HEK293 (cell line): ENCODE results near the gene UBL5.
A peak's percentile ranks its signal among the peaks of the same experiment; 100 is the strongest.

Source experiments
- CTCF ChIA-PET: fragments of 350-600 bp; formaldehyde crosslinking; extraction: SDS; loops from one replicate; lab custom pipeline; 2021; ENCODE audit warnings: antibody characterized with exemption; lab: Yijun Ruan, JAX
- POLR2A ChIA-PET: fragments of 300-600 bp; formaldehyde crosslinking; extraction: SDS; loops from one replicate; lab custom pipeline; 2020; ENCODE audit warnings: antibody characterized with exemption, inconsistent platforms; lab: Yijun Ruan, JAX
- H3K27ac ChIP-seq: fragments of 200-500 bp; sonication (Bioruptor generic); 2 replicates; pipeline ENCODE4 v1.5.1; 2014; ENCODE audit warnings: low read depth, low read length, control low read depth, inconsistent platforms; ENCODE audit errors: extremely low read depth
- H3K36me3 ChIP-seq, 2 experiments: fragments of 200-500 bp in 1 of 2; sonication (Bioruptor generic) in 1 of 2; 1 replicate in 1 of 2; 2 replicates in 1 of 2; pipeline ENCODE4 v1.5.1; 2014 to 2017; ENCODE audit warnings: inconsistent platforms in 2 of 2, low read length in 2 of 2; ENCODE audit not compliant: control insufficient read depth in 2 of 2, insufficient read depth in 1 of 2
- H3K4me1 ChIP-seq: fragments of 200-500 bp; sonication (Bioruptor generic); 2 replicates; pipeline ENCODE4 v1.5.1; 2014; ENCODE audit warnings: mild to moderate bottlenecking, low read length, inconsistent platforms; ENCODE audit not compliant: control insufficient read depth, insufficient read depth
- H3K4me3 ChIP-seq: 2 replicates; pipeline ENCODE4 v1.5.1; 2011; ENCODE audit warnings: low read depth, mild to moderate bottlenecking, control low read depth, low read length, moderate library complexity
- H3K9me3 ChIP-seq: fragments of 200-500 bp; sonication (Bioruptor generic); 2 replicates; pipeline ENCODE4 v1.5.1; 2014; ENCODE audit warnings: low read depth, low read length, inconsistent platforms; ENCODE audit not compliant: control insufficient read depth, insufficient read depth
- FEZF1 ChIP-seq: fragments of 450-650 bp; formaldehyde crosslinking; IDR thresholded peaks from 2 replicates; pipeline ENCODE4 v1.5.1; 2016; ENCODE audit warnings: missing biosample characterization, missing genetic modification characterization
- HOXA7 ChIP-seq: sonication (generic); formaldehyde crosslinking; IDR thresholded peaks from 2 replicates; pipeline ENCODE4 v1.8.1; 2022; ENCODE audit warnings: missing genetic modification reagents, borderline replicate concordance
- IKZF3 ChIP-seq: fragments of 450-650 bp; IDR thresholded peaks from 2 replicates; pipeline ENCODE4 v1.5.0; 2018; ENCODE audit warnings: missing biosample characterization, mild to moderate bottlenecking, missing genetic modification characterization, moderate library complexity
- KLF1 ChIP-seq: fragments of 450-650 bp; formaldehyde crosslinking; IDR thresholded peaks from 2 replicates; pipeline ENCODE4 v1.5.1; 2016; ENCODE audit warnings: missing biosample characterization, missing genetic modification characterization
- OSR2 ChIP-seq: fragments of 450-650 bp; formaldehyde crosslinking; IDR thresholded peaks from 2 replicates; pipeline ENCODE4 v1.5.1; 2016; ENCODE audit warnings: missing biosample characterization, missing genetic modification characterization
- REPIN1 ChIP-seq: fragments of 450-650 bp; formaldehyde crosslinking; IDR thresholded peaks from 2 replicates; pipeline ENCODE4 v1.5.1; 2017; ENCODE audit warnings: missing biosample characterization, missing genetic modification characterization, low read depth
- SCRT2 ChIP-seq: fragments of 450-650 bp; formaldehyde crosslinking; IDR thresholded peaks from 2 replicates; pipeline ENCODE4 v1.5.1; 2016; ENCODE audit warnings: missing biosample characterization, missing genetic modification characterization
- SP3 ChIP-seq: fragments of 450-650 bp; formaldehyde crosslinking; IDR thresholded peaks from 2 replicates; pipeline ENCODE4 v1.5.1; 2016; ENCODE audit warnings: missing biosample characterization, missing genetic modification characterization
- YY2 ChIP-seq: fragments of 450-650 bp; formaldehyde crosslinking; IDR thresholded peaks from 2 replicates; pipeline ENCODE4 v1.5.1; 2016; ENCODE audit warnings: missing biosample characterization, missing genetic modification characterization
- ZBTB8A ChIP-seq: fragments of 450-650 bp; formaldehyde crosslinking; IDR thresholded peaks from 2 replicates; pipeline ENCODE4 v1.5.1; 2016; ENCODE audit warnings: missing biosample characterization, missing genetic modification characterization
- ZNF112 ChIP-seq: fragments of 450-650 bp; formaldehyde crosslinking; IDR thresholded peaks from 2 replicates; pipeline ENCODE4 v1.5.0; 2017; ENCODE audit warnings: missing biosample characterization, missing genetic modification characterization
- ZNF121 ChIP-seq: fragments of 450-650 bp; formaldehyde crosslinking; IDR thresholded peaks from 2 replicates; pipeline ENCODE4 v1.5.1; 2016; ENCODE audit warnings: missing biosample characterization, missing genetic modification characterization
- ZNF138 ChIP-seq: fragments of 450-650 bp; formaldehyde crosslinking; IDR thresholded peaks from 2 replicates; pipeline ENCODE4 v1.5.1; 2016; ENCODE audit warnings: missing biosample characterization, missing genetic modification characterization, borderline replicate concordance
- ZNF174 ChIP-seq: fragments of 450-650 bp; formaldehyde crosslinking; IDR thresholded peaks from 2 replicates; pipeline ENCODE4 v1.5.0; 2017; ENCODE audit warnings: missing biosample characterization, mild to moderate bottlenecking, missing genetic modification characterization
- ZNF23 ChIP-seq: fragments of 450-650 bp; formaldehyde crosslinking; IDR thresholded peaks from 2 replicates; pipeline ENCODE4 v1.5.1; 2016; ENCODE audit warnings: missing biosample characterization, missing genetic modification characterization, borderline replicate concordance
- ZNF335 ChIP-seq: fragments of 450-650 bp; formaldehyde crosslinking; conservative IDR thresholded peaks from 2 replicates; pipeline ENCODE4 v1.5.1; 2016; ENCODE audit warnings: missing biosample characterization, missing genetic modification characterization
- ZNF48 ChIP-seq: fragments of 450-650 bp; formaldehyde crosslinking; IDR thresholded peaks from 2 replicates; pipeline ENCODE4 v1.5.1; 2016; ENCODE audit warnings: missing biosample characterization, missing genetic modification characterization
- ZNF560 ChIP-seq: fragments of 450-650 bp; formaldehyde crosslinking; IDR thresholded peaks from 2 replicates; pipeline ENCODE4 v1.5.1; 2017; ENCODE audit warnings: missing biosample characterization, missing genetic modification characterization, borderline replicate concordance
- ZNF585B ChIP-seq: fragments of 450-650 bp; formaldehyde crosslinking; IDR thresholded peaks from 2 replicates; pipeline ENCODE4 v1.5.1; 2016; ENCODE audit warnings: missing biosample characterization, missing genetic modification characterization
- ZNF600 ChIP-seq: fragments of 450-650 bp; formaldehyde crosslinking; IDR thresholded peaks from 2 replicates; pipeline ENCODE4 v1.5.1; 2016; ENCODE audit warnings: missing biosample characterization, missing genetic modification characterization
- ZNF677 ChIP-seq: fragments of 450-650 bp; IDR thresholded peaks from 2 replicates; pipeline ENCODE4 v1.5.0; 2018; ENCODE audit warnings: missing biosample characterization, mild to moderate bottlenecking, missing genetic modification characterization, moderate library complexity
- ZXDB ChIP-seq: fragments of 450-650 bp; formaldehyde crosslinking; IDR thresholded peaks from 2 replicates; pipeline ENCODE4 v1.5.1; 2016; ENCODE audit warnings: missing biosample characterization, missing genetic modification characterization
- TF ChIP-seq, protein P1 (sequence below): fragments of 450-650 bp; formaldehyde crosslinking; optimal IDR thresholded peaks from 2 replicates; pipeline ENCODE3; 2016; ENCODE audit warnings: missing biosample characterization, mild to moderate bottlenecking, missing genetic modification characterization
- TF ChIP-seq, protein P2 (sequence below): fragments of 450-650 bp; formaldehyde crosslinking; IDR thresholded peaks from 2 replicates; pipeline ENCODE4 v1.5.1; 2016; ENCODE audit warnings: missing biosample characterization, missing genetic modification characterization
- TF ChIP-seq, protein P3 (sequence below): fragments of 450-650 bp; formaldehyde crosslinking; IDR thresholded peaks from 2 replicates; pipeline ENCODE4 v1.5.1; 2016; ENCODE audit warnings: missing biosample characterization, missing genetic modification characterization
- TF ChIP-seq, protein P4 (sequence below): fragments of 450-650 bp; formaldehyde crosslinking; IDR thresholded peaks from 2 replicates; pipeline ENCODE4; 2016; ENCODE audit warnings: missing biosample characterization, missing genetic modification characterization
- TF ChIP-seq, protein P5 (sequence below): fragments of 450-650 bp; formaldehyde crosslinking; IDR thresholded peaks from 2 replicates; pipeline ENCODE4 v1.5.1; 2017; ENCODE audit warnings: missing biosample characterization, missing genetic modification characterization
- TF ChIP-seq, protein P6 (sequence below): fragments of 450-650 bp; formaldehyde crosslinking; IDR thresholded peaks from 2 replicates; pipeline ENCODE4 v1.5.1; 2016; ENCODE audit warnings: missing biosample characterization, missing genetic modification characterization

Gene UBL5

DNA sequence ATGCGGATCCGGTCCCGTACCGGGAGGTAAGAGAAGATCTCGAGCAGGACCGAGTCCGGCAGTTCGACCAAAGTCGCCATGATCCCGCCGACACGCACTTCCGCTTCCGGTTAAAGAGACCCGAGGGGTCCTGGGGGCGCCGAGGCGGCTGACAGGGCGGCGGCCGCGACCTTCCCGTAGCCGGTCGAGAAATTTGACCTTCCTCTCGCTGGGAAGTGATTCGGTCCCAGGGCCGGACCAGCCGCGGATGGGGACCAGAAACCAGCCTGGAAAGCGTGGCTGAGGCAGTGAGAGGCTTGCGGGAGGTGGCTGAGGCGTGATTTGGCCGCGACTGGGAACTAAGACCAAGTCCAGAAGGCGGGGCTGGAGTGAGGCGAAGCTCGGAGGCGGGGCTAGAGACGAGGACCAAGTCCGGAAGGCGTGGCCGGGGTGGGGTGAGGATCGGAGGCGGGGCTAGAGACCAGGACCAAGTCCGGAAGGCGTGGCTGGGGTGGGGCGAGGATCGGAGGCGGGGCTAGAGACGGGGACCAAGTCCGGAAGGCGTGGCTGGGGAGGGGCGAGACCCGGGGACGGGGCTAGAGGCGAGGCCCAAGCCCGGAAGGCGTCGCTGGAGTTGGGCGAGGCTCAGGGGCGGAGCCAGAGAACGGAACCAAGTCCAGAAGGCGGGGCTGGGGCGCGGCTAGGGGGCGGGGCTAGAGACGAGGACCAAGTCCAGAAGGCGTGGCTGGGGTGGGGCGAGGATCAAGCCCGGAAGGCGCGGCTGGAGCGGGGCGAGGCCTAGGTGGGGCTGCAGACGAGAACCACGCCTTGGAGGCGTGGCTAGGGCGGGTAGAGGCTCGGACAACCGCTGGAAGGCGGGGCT lies 8.8 kb upstream of the UBL5 start, which contains the start of gene FBXL12 (continued):
- TF ChIP-seq, protein P1, sequence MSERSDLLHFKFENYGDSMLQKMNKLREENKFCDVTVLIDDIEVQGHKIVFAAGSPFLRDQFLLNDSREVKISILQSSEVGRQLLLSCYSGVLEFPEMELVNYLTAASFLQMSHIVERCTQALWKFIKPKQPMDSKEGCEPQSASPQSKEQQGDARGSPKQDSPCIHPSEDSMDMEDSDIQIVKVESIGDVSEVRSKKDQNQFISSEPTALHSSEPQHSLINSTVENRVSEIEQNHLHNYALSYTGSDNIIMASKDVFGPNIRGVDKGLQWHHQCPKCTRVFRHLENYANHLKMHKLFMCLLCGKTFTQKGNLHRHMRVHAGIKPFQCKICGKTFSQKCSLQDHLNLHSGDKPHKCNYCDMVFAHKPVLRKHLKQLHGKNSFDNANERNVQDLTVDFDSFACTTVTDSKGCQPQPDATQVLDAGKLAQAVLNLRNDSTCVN (tag by site-specific recombination) = no peak
- TF ChIP-seq, protein P2, sequence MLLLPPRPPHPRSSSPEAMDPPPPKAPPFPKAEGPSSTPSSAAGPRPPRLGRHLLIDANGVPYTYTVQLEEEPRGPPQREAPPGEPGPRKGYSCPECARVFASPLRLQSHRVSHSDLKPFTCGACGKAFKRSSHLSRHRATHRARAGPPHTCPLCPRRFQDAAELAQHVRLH (tag by site-specific recombination) = peak; percentile 92
- TF ChIP-seq REPIN1 (tag by site-specific recombination) (no peak), HOXA7 (CRISPR knock-in tag) (no peak), ZBTB8A (tag by site-specific recombination) (no peak), SP3 (tag by site-specific recombination) (peak; percentile 83), YY2 (peak; percentile 79), ZNF138 (no peak), FEZF1 (tag by site-specific recombination) (no peak), ZNF677 (tag by site-specific recombination) (no peak), ZNF112 (no peak), KLF1 (tag by site-specific recombination) (peak; percentile 92), ZNF335 (tag by site-specific recombination) (peak; percentile 99), ZNF585B (no peak), ZNF174 (tag by site-specific recombination) (no peak), OSR2 (no peak), ZNF560 (tag by site-specific recombination) (no peak)
- TF ChIP-seq, protein P3, sequence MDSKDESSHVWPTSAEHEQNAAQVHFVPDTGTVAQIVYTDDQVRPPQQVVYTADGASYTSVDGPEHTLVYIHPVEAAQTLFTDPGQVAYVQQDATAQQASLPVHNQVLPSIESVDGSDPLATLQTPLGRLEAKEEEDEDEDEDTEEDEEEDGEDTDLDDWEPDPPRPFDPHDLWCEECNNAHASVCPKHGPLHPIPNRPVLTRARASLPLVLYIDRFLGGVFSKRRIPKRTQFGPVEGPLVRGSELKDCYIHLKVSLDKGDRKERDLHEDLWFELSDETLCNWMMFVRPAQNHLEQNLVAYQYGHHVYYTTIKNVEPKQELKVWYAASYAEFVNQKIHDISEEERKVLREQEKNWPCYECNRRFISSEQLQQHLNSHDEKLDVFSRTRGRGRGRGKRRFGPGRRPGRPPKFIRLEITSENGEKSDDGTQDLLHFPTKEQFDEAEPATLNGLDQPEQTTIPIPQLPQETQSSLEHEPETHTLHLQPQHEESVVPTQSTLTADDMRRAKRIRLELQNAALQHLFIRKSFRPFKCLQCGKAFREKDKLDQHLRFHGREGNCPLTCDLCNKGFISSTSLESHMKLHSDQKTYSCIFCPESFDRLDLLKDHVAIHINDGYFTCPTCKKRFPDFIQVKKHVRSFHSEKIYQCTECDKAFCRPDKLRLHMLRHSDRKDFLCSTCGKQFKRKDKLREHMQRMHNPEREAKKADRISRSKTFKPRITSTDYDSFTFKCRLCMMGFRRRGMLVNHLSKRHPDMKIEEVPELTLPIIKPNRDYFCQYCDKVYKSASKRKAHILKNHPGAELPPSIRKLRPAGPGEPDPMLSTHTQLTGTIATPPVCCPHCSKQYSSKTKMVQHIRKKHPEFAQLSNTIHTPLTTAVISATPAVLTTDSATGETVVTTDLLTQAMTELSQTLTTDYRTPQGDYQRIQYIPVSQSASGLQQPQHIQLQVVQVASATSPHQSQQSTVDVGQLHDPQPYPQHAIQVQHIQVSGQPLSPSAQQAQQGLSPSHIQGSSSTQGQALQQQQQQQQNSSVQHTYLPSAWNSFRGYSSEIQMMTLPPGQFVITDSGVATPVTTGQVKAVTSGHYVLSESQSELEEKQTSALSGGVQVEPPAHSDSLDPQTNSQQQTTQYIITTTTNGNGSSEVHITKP (tag by site-specific recombination) = peak; percentile 43; the same call in 1 of the 2 replicates

DNA sequence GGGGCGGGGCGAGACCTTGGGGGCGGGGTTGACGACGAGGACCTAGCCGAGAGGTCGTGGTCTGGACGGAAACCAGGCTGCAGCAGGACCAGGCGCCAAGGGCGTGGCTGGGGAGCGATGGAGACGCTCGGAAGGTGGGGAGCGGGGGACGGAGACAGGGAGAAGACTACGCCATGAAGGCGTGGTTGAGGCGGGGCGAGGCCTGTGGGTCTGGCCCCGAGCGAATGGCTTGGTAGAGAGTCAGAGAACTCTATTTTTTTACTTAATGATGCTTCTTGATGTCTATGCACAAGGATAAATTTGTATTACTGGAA lies 8.2 kb upstream of the UBL5 start:
- CTCF ChIA-PET = interaction anchor here (0.6 kb wide), 1 partner anchor 24 kb away, joined by 3 read pairs; no protein-coding TSS in a partner anchor
- Histone ChIP-seq H3K4me1 (peaks cover 4% of the 10 kb centered on the region; the same call in 1 of the 2 replicates), H3K9me3 (no peaks in the 10 kb centered on the region), H3K4me3 (peak overlapping the region; percentile 5; the same call in 1 of the 2 replicates), H3K27ac (no peak overlapping the region), H3K36me3 (peaks cover 0 to 9% of the 10 kb centered on the region in 2 experiments; a peak in 2 of 3 replicates)
- POLR2A ChIA-PET = interaction anchor here (0.6 to 1.9 kb wide), 8 partner anchors 8 to 51 kb away, joined by 3 to 29 read pairs (median 4); partner anchors contain the start of genes PIN1, UBL5 and ZNF846
- TF ChIP-seq, protein P4, sequence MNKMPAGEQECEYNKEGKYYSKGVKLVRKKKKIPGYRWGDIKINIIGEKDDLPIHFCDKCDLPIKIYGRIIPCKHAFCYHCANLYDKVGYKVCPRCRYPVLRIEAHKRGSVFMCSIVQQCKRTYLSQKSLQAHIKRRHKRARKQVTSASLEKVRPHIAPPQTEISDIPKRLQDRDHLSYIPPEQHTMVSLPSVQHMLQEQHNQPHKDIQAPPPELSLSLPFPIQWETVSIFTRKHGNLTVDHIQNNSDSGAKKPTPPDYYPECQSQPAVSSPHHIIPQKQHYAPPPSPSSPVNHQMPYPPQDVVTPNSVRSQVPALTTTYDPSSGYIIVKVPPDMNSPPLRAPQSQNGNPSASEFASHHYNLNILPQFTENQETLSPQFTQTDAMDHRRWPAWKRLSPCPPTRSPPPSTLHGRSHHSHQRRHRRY (tag by site-specific recombination) = no peak
- TF ChIP-seq ZNF121 (tag by site-specific recombination) (no peak), ZNF23 (tag by site-specific recombination) (no peak), ZNF48 (tag by site-specific recombination) (no peak), SCRT2 (tag by site-specific recombination) (peak; percentile 80; the same call in 1 of the 2 replicates), IKZF3 (peak; percentile 25; the same call in 1 of the 2 replicates), ZNF600 (tag by site-specific recombination) (no peak), ZXDB (tag by site-specific recombination) (no peak)
- TF ChIP-seq, protein P5, sequence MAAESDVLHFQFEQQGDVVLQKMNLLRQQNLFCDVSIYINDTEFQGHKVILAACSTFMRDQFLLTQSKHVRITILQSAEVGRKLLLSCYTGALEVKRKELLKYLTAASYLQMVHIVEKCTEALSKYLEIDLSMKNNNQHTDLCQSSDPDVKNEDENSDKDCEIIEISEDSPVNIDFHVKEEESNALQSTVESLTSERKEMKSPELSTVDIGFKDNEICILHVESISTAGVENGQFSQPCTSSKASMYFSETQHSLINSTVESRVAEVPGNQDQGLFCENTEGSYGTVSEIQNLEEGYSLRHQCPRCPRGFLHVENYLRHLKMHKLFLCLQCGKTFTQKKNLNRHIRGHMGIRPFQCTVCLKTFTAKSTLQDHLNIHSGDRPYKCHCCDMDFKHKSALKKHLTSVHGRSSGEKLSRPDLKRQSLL (tag by site-specific recombination) = peak; percentile 91
- TF ChIP-seq, protein P6, sequence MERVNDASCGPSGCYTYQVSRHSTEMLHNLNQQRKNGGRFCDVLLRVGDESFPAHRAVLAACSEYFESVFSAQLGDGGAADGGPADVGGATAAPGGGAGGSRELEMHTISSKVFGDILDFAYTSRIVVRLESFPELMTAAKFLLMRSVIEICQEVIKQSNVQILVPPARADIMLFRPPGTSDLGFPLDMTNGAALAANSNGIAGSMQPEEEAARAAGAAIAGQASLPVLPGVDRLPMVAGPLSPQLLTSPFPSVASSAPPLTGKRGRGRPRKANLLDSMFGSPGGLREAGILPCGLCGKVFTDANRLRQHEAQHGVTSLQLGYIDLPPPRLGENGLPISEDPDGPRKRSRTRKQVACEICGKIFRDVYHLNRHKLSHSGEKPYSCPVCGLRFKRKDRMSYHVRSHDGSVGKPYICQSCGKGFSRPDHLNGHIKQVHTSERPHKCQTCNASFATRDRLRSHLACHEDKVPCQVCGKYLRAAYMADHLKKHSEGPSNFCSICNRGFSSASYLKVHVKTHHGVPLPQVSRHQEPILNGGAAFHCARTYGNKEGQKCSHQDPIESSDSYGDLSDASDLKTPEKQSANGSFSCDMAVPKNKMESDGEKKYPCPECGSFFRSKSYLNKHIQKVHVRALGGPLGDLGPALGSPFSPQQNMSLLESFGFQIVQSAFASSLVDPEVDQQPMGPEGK (tag by site-specific recombination) = 0 out of 2 replicates have a peak, but pooled peaks have one; percentile 32
